Measurements from ENCODE around the gene EPB41L1.

- TF ChIP-seq CTCF (IDR thresholded peaks at IDR 0.05) (no peak), POLR2A (IDR thresholded peaks at IDR 0.05) (no peak)
These were observed 39.6 kb downstream of the EPB41L1 start for GRCh38 chr20:36193977-36194712.

Measured in lower leg skin (tissue), 3 donors.